Neuron (in vitro differentiated cells): Measurements from ENCODE around the gene POU2F3.
A peak's percentile ranks its signal among the peaks of the same experiment; 100 is the strongest.

Source experiments
- H2AFZ ChIP-seq: one replicate; pipeline ENCODE4 v1.6.1; 2013; ENCODE audit warnings: low read depth, mild to moderate bottlenecking, inconsistent platforms, low read length, moderate library complexity
- H3K27me3 ChIP-seq: one replicate; pipeline ENCODE4 v1.6.1; 2013; ENCODE audit warnings: low read length; ENCODE audit not compliant: insufficient read depth
- H3K36me3 ChIP-seq: one replicate; pipeline ENCODE4 v1.6.1; 2013; ENCODE audit warnings: low read length; ENCODE audit not compliant: insufficient read depth
- H3K4me1 ChIP-seq: one replicate; pipeline ENCODE4 v1.6.1; 2013; ENCODE audit warnings: low read length; ENCODE audit not compliant: insufficient read depth
- H3K4me3 ChIP-seq: 2 replicates; pipeline ENCODE4 v1.5.1; 2013; ENCODE audit warnings: mild to moderate bottlenecking, low read length, moderate library complexity
- H3K9me3 ChIP-seq: one replicate; pipeline ENCODE4 v1.6.1; 2013; ENCODE audit warnings: low read length

POU2F3 gene

GRCh38 chr11:120317689-120318480, 77.9 kb downstream of the POU2F3 start:
- H3K4me1 ChIP-seq: no peaks in the 10 kb centered on the region
- H3K27me3 ChIP-seq: peaks cover 15% of the 10 kb centered on the region

DNA sequence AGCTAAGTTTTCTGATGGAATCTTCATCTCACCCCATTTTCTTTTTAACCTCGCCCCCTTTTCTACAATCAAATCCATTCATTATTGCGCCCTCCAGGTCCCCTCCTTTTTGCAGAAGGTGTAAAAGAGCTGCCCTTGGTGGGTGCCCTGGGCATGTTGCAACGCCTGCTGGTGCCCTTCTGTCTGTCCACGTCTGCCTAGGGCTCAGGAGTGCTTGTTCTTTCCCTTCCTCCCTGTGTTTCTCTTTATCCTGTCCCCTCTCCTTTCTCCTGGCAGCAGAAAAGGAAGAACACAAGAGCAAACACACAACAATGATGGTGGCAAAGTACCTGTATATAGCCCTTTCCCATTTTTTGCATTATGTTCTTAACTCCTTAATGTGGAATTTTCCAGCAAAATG, 79.0 kb downstream of the POU2F3 start:
- no peaks in the 10 kb centered on the region for H3K36me3 ChIP-seq
- no peak overlapping the region for H3K4me3 ChIP-seq
- no peaks in the 10 kb centered on the region for H3K4me1 ChIP-seq
- H2AFZ ChIP-seq: no peak overlapping the region
- peaks cover 19% of the 10 kb centered on the region for H3K27me3 ChIP-seq
- H3K9me3 ChIP-seq: no peaks in the 10 kb centered on the region

More at GRCh38 chr11:120317689-120318480, 77.9 kb downstream of the POU2F3 start:
- Histone ChIP-seq H3K9me3 (no peaks in the 10 kb centered on the region), H2AFZ (no peak overlapping the region), H3K4me3 (no peak overlapping the region), H3K36me3 (no peaks in the 10 kb centered on the region)

- H3K4me3 ChIP-seq: peak within 1 kb of the TSS; percentile 91
- no peaks in the 10 kb centered on the region for H3K9me3 ChIP-seq
- H3K27me3 ChIP-seq: peaks cover 8% of the 10 kb centered on the region
- H2AFZ ChIP-seq: peak within 1 kb of the TSS; percentile 89
- peaks cover 17% of the 10 kb centered on the region for H3K4me1 ChIP-seq
- peaks cover 8% of the 10 kb centered on the region for H3K36me3 ChIP-seq
Measured at GRCh38 chr11:120324932-120325810, 85.2 kb downstream of the POU2F3 start, which contains the start of gene TLCD5. Gene TLCD5 (plus strand): TSS chr11:120325299. CDS start chr11:120327442, 2,143 bp downstream.

- peaks cover 19% of the 10 kb centered on the region for H3K36me3 ChIP-seq
- H3K4me3 ChIP-seq: peak overlapping the region; percentile 91
- no peaks in the 10 kb centered on the region for H3K9me3 ChIP-seq
- H2AFZ ChIP-seq: no peak overlapping the region
- H3K27me3 ChIP-seq: peaks cover 8% of the 10 kb centered on the region
- H3K4me1 ChIP-seq: peaks cover 17% of the 10 kb centered on the region
Measured at GRCh38 chr11:120326228-120326627, 86.3 kb downstream of the POU2F3 start.

DNA sequence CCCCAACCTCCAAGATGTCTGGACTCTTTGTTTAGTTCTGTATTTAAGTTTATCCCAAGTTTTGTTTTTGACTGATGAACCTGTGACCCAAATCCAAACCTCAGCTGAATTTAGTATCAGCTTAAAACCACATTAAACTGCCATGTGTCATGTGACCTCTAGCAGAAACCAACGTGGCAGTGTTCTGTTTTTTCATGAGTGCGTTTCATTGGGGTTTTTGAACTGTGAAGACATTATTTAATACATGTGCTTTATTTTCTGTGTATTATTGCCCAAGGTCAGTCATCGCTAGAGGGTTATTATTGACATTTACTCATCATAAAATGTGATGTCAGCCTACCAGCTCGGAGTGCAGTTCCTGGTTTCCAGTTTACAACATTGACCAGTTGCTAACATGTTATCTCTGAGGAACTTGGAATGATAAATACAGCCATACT, 86.9 kb downstream of the POU2F3 start:
- H3K4me3 ChIP-seq: no peak overlapping the region

GRCh38 chr11:120327311-120327710, 87.4 kb downstream of the POU2F3 start:
- Histone ChIP-seq H3K4me3 (no peak overlapping the region), H3K9me3 (no peaks in the 10 kb centered on the region), H2AFZ (no peak overlapping the region), H3K27me3 (peaks cover 8% of the 10 kb centered on the region), H3K36me3 (peaks cover 24% of the 10 kb centered on the region), H3K4me1 (peaks cover 17% of the 10 kb centered on the region)

More for the DNA sequence above, 86.9 kb downstream of the POU2F3 start:
- peaks cover 8% of the 10 kb centered on the region for H3K27me3 ChIP-seq
- H3K9me3 ChIP-seq: no peaks in the 10 kb centered on the region
- H3K36me3 ChIP-seq: peaks cover 24% of the 10 kb centered on the region
- peaks cover 17% of the 10 kb centered on the region for H3K4me1 ChIP-seq
- H2AFZ ChIP-seq: no peak overlapping the region

GRCh38 chr11:120329556-120329955, 89.6 kb downstream of the POU2F3 start:
- no peaks in the 10 kb centered on the region for H3K9me3 ChIP-seq
- H3K36me3 ChIP-seq: peaks cover 24% of the 10 kb centered on the region
- no peaks in the 10 kb centered on the region for H3K27me3 ChIP-seq
- H3K4me3 ChIP-seq: no peak overlapping the region
- H2AFZ ChIP-seq: no peak overlapping the region
- peaks cover 15% of the 10 kb centered on the region for H3K4me1 ChIP-seq

GRCh38 chr11:120330045-120330444, 90.1 kb downstream of the POU2F3 start:
- peaks cover 14% of the 10 kb centered on the region for H3K4me1 ChIP-seq

GRCh38 chr11:120331301-120331996, 91.5 kb downstream of the POU2F3 start:
- no peaks in the 10 kb centered on the region for H3K9me3 ChIP-seq
- H3K4me3 ChIP-seq: no peak overlapping the region
- peaks cover 24% of the 10 kb centered on the region for H3K36me3 ChIP-seq
- no peaks in the 10 kb centered on the region for H3K27me3 ChIP-seq
- H3K4me1 ChIP-seq: peaks cover 9% of the 10 kb centered on the region
- H2AFZ ChIP-seq: no peak overlapping the region

More at GRCh38 chr11:120330045-120330444, 90.1 kb downstream of the POU2F3 start:
- Histone ChIP-seq H3K36me3 (peaks cover 24% of the 10 kb centered on the region), H3K27me3 (no peaks in the 10 kb centered on the region), H2AFZ (no peak overlapping the region), H3K9me3 (no peaks in the 10 kb centered on the region), H3K4me3 (no peak overlapping the region)

DNA sequence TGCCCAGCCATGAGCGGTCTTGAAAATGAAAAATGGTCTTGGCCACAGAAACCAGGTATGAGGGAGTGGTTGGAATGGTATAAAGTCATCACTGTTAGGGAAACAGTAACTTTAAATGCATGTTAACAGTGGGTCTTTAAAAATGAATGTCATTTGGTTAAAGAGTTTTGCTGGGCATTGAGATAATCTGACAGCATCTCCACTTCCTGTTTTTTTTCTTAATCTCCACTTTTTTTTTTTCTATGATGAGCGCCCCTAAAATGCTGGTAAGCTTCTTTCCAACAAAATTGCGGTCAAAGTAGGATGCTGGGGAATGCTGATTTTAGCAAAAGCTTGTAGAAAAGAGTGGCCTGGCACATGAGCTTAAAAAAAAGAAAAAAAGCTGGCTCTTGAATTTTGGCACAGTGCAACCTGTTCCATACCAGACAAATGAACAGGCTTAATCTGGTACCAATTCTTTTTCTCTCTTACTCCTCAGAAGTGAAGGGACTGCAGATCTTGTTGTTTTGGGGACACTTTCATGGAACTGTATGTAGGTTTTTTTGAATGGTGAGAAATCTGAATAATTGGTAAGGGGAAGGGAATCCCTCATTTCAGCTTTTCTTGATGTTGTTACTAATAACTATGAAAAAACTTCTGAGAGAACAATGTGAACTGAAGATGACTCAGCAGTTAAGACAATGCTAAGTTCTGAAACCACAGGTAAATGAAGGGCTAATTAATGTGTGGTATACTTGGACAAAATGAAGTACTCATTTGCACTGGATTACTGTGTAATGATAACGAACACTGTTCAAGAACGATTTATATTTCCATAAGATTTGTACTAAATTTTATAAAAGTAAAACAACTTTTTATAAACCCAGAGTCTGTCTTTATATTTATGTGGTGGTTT, 93.1 kb downstream of the POU2F3 start:
- Histone ChIP-seq H3K4me1 (peaks cover 5% of the 10 kb centered on the region), H3K27me3 (no peaks in the 10 kb centered on the region), H3K9me3 (no peaks in the 10 kb centered on the region), H3K36me3 (peaks cover 24% of the 10 kb centered on the region), H2AFZ (no peak overlapping the region), H3K4me3 (no peak overlapping the region)

- Histone ChIP-seq H3K27me3 (no peaks in the 10 kb centered on the region), H3K9me3 (no peaks in the 10 kb centered on the region), H2AFZ (no peak overlapping the region), H3K4me1 (peaks cover 9% of the 10 kb centered on the region), H3K4me3 (no peak overlapping the region), H3K36me3 (peaks cover 24% of the 10 kb centered on the region)
Measured at GRCh38 chr11:120333801-120334200, 93.9 kb downstream of the POU2F3 start.

DNA sequence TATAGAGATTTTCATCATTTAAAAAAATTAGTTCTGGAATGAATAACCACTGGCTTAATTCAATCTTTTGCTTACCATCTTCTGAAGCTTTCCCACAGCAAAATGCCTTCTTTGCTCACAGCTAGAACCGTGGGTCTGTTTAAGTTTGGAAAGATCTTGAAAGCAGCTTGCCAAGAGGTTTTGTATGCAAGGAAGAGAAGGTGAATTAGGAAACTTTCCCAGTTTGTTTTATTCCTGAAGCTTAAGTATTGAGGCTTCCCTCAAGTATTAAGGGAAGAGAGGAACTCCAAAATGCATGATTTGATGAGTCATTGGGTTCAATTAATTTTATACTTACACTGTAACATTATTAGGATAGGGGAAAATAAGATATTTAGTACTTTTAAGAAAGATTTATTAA, 94.4 kb downstream of the POU2F3 start:
- Histone ChIP-seq H3K9me3 (no peaks in the 10 kb centered on the region), H2AFZ (no peak overlapping the region), H3K36me3 (peaks cover 24% of the 10 kb centered on the region), H3K4me1 (peaks cover 14% of the 10 kb centered on the region), H3K27me3 (no peaks in the 10 kb centered on the region), H3K4me3 (no peak overlapping the region)
